Large intestine (tissue), 3 donors: Measurements from ENCODE around the gene NOL11. TPM values are rescaled to one million over a fixed set of nuclear protein-coding genes. Genes with fewer than 3 reads are reported as not detected.
A peak's percentile ranks its signal among the peaks of the same experiment; 100 is the strongest.
"Not testable (repeated sequence)": the region's sequence is repeated elsewhere in the genome, so short reads cannot be mapped to it uniquely, and the experiment has no call there.

Experiments
- DNase-seq, 2 donors: peaks; one replicate each; pipeline versions ENCODE4 v3.0.0 to v3.0.0-alpha.2; 2013
- H3K27ac ChIP-seq: one replicate; pipeline ENCODE4 v1.5.1; 2013; ENCODE audit warnings: low read length
- H3K27me3 ChIP-seq: 2 replicates; pipeline ENCODE4 v1.6.1; 2013; ENCODE audit warnings: low read length; ENCODE audit not compliant: control insufficient read depth, insufficient read depth
- H3K36me3 ChIP-seq: 2 replicates; pipeline ENCODE4 v1.6.1; 2013; ENCODE audit warnings: low read length; ENCODE audit not compliant: control insufficient read depth, insufficient read depth
- H3K4me1 ChIP-seq: one replicate; pipeline ENCODE4 v1.6.1; 2013; ENCODE audit warnings: low read length; ENCODE audit not compliant: control insufficient read depth, insufficient read depth
- H3K4me3 ChIP-seq: one replicate; pipeline ENCODE4 v1.5.1; 2013; ENCODE audit warnings: low read length
- H3K9me3 ChIP-seq: one replicate; pipeline ENCODE4 v1.6.1; 2013; ENCODE audit warnings: mild to moderate bottlenecking, low read depth, low read length, moderate library complexity; ENCODE audit not compliant: control insufficient read depth
- WGBS: methylation state at CpG from one replicate; pipeline ENCODE4 v1.1.5; 2013; ENCODE audit warnings: low lambda C conversion rate; ENCODE audit not compliant: insufficient coverage; 5-methylcytosine and 5-hydroxymethylcytosine counted together
- polyA plus RNA-seq: library from polyadenylated mRNA; unstranded; fragments of 120-200 nt; gene quantifications from one replicate; pipeline ENCODE4 v1.2.1, GENCODE V29; 2013

The NOL11 gene
- polyA plus RNA-seq, 1 donor: 44.7 TPM

GRCh38 chr17:67682196-67682595, 35.5 kb upstream of the NOL11 start:
- Histone ChIP-seq H3K9me3 (no peaks in the 10 kb centered on the region), H3K4me3 (no peak overlapping the region), H3K4me1 (no peaks in the 10 kb centered on the region), H3K36me3 (no peaks in the 10 kb centered on the region), H3K27ac (no peak overlapping the region), H3K27me3 (no peaks in the 10 kb centered on the region)
- DNase-seq: no peak
- WGBS: no CpG with 5 or more reads among the region's 2 CpGs

GRCh38 chr17:67685351-67685750, 32.4 kb upstream of the NOL11 start:
- Histone ChIP-seq H3K4me1 (no peaks in the 10 kb centered on the region), H3K27ac (no peak overlapping the region), H3K4me3 (no peak overlapping the region), H3K9me3 (no peaks in the 10 kb centered on the region), H3K36me3 (no peaks in the 10 kb centered on the region), H3K27me3 (no peaks in the 10 kb centered on the region)
- 100% methylated on average over 2 of the region's 3 CpGs for WGBS
- no peak for DNase-seq

DNA sequence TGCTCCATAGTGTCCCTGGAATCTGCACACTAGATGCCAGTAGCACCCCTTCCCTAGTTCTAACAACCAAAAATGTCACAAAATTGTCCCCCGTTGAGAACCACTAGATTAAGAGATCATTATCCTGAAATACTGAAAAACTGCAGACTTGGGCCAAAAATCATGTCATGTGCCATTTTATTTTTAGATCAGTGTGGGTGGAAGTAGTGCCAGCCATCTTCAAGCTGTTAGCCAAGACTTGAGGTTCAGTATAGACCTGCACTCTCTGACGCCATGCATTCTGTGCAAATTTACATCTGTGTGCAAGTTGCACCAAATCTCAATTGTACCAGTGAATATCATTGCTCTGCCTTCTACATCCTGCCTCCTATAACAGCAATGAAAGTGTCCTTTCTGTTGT, 31.5 kb upstream of the NOL11 start:
- WGBS: no CpG with 5 or more reads among the region's 2 CpGs
- H3K27ac ChIP-seq: no peak overlapping the region
- no peak overlapping the region for H3K4me3 ChIP-seq
- H3K27me3 ChIP-seq: no peaks in the 10 kb centered on the region
- H3K4me1 ChIP-seq: no peaks in the 10 kb centered on the region
- no peak for DNase-seq
- no peaks in the 10 kb centered on the region for H3K9me3 ChIP-seq
- H3K36me3 ChIP-seq: no peaks in the 10 kb centered on the region

GRCh38 chr17:67687511-67687910, 30.2 kb upstream of the NOL11 start:
- Histone ChIP-seq H3K4me3 (no peak overlapping the region), H3K36me3 (no peaks in the 10 kb centered on the region), H3K27me3 (no peaks in the 10 kb centered on the region), H3K4me1 (no peaks in the 10 kb centered on the region), H3K9me3 (no peaks in the 10 kb centered on the region), H3K27ac (no peak overlapping the region)
- DNase-seq: no peak
- WGBS: no CpG with 5 or more reads among the region's 2 CpGs

DNA sequence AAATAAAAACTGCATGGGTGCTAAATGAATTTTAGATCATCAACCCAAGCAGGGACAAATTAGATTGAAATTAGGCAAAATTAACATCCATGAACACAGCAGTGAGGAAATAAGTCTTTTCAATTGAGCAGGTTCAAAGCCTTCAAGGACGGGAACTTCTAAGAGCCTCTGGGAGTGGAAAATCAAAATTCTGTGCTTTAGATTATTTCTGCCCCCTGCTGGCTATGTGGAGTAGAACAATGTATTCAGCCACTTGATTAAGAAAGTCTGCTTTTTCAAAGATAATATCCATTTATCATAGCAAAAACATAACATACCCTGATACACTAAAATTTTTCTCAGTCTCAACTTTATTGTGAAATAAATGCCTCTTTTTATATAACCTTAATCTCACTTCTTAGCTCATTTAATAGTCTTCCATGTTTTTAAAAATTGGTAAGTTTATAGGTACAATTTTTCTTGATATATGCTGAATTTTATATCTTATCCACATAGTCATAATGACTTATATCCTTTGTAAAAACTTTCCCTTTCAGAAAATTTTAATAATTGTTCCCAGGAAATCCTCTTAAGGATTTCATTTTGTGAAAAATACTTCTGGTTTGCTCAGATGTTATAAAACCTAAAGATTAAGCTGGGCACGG, 28.1 kb upstream of the NOL11 start:
- no CpG with 5 or more reads among the region's 2 CpGs for WGBS
- Histone ChIP-seq H3K27me3 (no peaks in the 10 kb centered on the region), H3K36me3 (no peaks in the 10 kb centered on the region), H3K4me1 (no peaks in the 10 kb centered on the region), H3K4me3 (no peak overlapping the region), H3K9me3 (no peaks in the 10 kb centered on the region), H3K27ac (no peak overlapping the region)
- peak; percentile 18 to 26 for DNase-seq

GRCh38 chr17:67693811-67694210, 23.9 kb upstream of the NOL11 start:
- Histone ChIP-seq H3K27me3 (no peaks in the 10 kb centered on the region), H3K4me1 (no peaks in the 10 kb centered on the region), H3K27ac (no peak overlapping the region), H3K4me3 (no peak overlapping the region), H3K9me3 (no peaks in the 10 kb centered on the region), H3K36me3 (no peaks in the 10 kb centered on the region)
- DNase-seq: no peak

GRCh38 chr17:67696347-67696746, 21.4 kb upstream of the NOL11 start:
- Histone ChIP-seq H3K9me3 (no peaks in the 10 kb centered on the region), H3K27me3 (no peaks in the 10 kb centered on the region), H3K36me3 (no peaks in the 10 kb centered on the region), H3K4me1 (no peaks in the 10 kb centered on the region), H3K4me3 (no peak overlapping the region), H3K27ac (no peak overlapping the region)
- DNase-seq: no peak
- WGBS: 100% methylated on average over 1 of the region's 3 CpGs

DNA sequence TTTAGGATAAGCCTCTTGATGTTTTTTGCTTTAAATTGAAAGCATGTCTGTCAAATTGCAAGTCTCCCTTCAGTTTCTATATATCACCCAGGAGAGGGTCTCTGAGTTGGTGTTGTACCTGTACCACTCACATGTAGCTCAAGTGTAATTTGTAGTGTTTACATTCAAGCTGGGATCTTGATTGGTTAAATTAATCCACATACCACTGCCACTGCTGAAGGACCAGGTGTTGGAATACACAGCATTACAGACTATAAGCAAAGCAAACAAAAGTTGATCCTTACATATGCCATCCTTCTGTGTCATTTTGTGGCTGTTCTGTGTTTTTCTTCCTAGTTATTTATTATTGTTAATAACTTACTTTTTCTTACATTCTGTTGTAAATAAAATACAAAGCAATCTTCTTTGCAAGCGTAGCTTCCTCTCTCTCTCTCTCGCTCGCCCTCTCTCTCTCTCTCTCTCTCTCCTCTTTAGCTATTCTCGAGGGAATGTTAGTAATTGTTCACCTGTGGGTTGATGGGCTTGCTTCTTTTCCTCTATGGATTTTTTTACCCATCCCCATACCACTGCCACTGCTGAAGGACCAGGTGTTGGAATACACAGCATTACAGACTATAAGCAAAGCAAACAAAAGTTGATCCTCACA, 20.8 kb upstream of the NOL11 start:
- no peaks in the 10 kb centered on the region for H3K27me3 ChIP-seq
- H3K4me1 ChIP-seq: no peaks in the 10 kb centered on the region
- 83% methylated on average over 3 of the region's 4 CpGs for WGBS
- H3K9me3 ChIP-seq: no peaks in the 10 kb centered on the region
- no peaks in the 10 kb centered on the region for H3K36me3 ChIP-seq
- DNase-seq: no peak
- H3K27ac ChIP-seq: no peak overlapping the region
- no peak overlapping the region for H3K4me3 ChIP-seq

DNA sequence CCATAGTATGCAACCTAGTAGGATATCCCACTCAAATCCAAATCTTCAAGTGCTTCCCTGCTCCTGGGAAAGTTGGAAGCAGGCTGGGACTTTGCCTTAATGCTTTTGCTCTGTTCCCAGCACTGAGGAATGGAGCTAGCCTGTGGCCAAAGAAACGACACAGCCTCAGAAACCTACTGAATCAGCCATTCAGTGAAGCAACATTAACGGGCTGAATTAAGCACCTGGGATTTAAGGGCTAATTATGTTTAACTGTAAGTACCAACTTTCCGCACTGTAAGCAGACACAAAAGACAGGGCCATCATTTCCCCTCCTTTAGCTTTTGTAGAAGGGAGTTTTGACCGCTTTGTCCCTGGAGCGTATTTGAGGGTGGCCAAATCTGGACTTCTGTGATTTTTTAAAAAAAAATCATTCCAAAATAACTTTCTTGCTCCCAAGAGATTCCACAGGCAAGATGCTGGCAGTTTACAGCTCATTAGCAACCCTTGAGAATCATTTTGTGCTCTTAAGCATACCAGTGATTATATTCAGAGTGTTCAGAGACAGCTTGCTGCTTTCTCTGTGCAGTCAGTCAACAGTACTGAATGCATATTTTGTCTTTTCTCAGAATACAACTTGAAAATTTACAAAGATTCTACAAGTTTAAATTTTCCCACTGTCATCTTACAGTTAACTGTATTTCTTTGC, 17.6 kb upstream of the NOL11 start:
- Histone ChIP-seq H3K36me3 (no peaks in the 10 kb centered on the region), H3K27me3 (no peaks in the 10 kb centered on the region), H3K4me3 (no peak overlapping the region), H3K27ac (no peak overlapping the region), H3K4me1 (no peaks in the 10 kb centered on the region), H3K9me3 (no peaks in the 10 kb centered on the region)
- DNase-seq: no peak
- WGBS: no CpG with 5 or more reads among the region's 5 CpGs

DNA sequence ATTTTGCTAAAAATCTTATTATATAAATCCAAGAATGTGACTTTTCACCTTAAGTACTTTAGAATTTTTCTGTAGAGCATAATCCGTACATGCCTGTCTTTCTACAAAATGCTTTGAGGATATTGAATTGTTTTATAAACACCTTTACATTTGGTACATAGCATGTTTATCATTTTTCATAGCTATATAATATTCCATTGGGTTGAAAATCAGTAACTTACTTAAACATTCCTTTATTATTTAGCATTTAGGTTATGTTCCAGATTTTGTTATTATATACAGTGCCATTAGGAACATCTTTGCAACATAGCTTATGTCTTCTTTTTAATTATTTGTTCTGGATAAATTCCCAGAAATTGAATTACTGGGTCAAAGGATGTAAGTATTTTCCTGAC, 17.0 kb upstream of the NOL11 start:
- H3K9me3 ChIP-seq: no peaks in the 10 kb centered on the region
- H3K36me3 ChIP-seq: no peaks in the 10 kb centered on the region
- no peaks in the 10 kb centered on the region for H3K4me1 ChIP-seq
- no peak overlapping the region for H3K27ac ChIP-seq
- H3K27me3 ChIP-seq: no peaks in the 10 kb centered on the region
- no peak overlapping the region for H3K4me3 ChIP-seq
- WGBS: 86% methylated on average over 1 of the region's 1 CpG
- no peak for DNase-seq

- not testable (repeated sequence) for H3K36me3 ChIP-seq
- no CpG with 5 or more reads among the region's 8 CpGs for WGBS
Observed at GRCh38 chr17:67702861-67703260, 14.9 kb upstream of the NOL11 start.

More at GRCh38 chr17:67702861-67703260, 14.9 kb upstream of the NOL11 start:
- not testable (repeated sequence) for H3K27me3 ChIP-seq, H3K9me3 ChIP-seq, H3K4me3 ChIP-seq, H3K27ac ChIP-seq, DNase-seq, H3K4me1 ChIP-seq
